Measurements from ENCODE around the gene ARID5B. TPM values are rescaled to one million over a fixed set of nuclear protein-coding genes. Genes with fewer than 3 reads are reported as not detected.

ARID5B gene
- total and polyA plus RNA-seq, 2 experiments from 2014 or later = 1.3 to 1.6 TPM

GRCh38 chr10:61892961-61893360, 8.5 kb upstream of the ARID5B start:
- H3K79me2 ChIP-seq (replicated peaks; ENCODE audit: insufficient read depth) = no peaks in the 10 kb centered on the region
- ATAC-seq (no peak), DNase-seq (ENCODE audit: low spot score) (no peak)
- H3K9me2 ChIP-seq (ENCODE audit: insufficient read depth) = peaks cover 4% of the 10 kb centered on the region; the same call in 1 of the 2 replicates
- H3K36me3 Mint-ChIP-seq (ENCODE audit: low read depth) = no peaks in the 10 kb centered on the region
- H3K4me3 Mint-ChIP-seq = no peak overlapping the region
- H2AFZ ChIP-seq = no peak overlapping the region
- TF ChIP-seq ZNF462 (CRISPR knock-in tag; IDR thresholded peaks at IDR 0.05) = no peak
- no peak for TF ChIP-seq ETS1 (IDR thresholded peaks at IDR 0.05)
- TF ChIP-seq NANOG (IDR thresholded peaks at IDR 0.05; ENCODE audit: borderline replicate concordance) = no peak
- no peak for TF ChIP-seq CTCF (conservative IDR thresholded peaks at IDR 0.05; ENCODE audit: low read depth in 2 of 2)
- TF ChIP-seq REST (IDR thresholded peaks at IDR 0.05; ENCODE audit: unreplicated experiment) = no peak
- no peak for TF ChIP-seq EZH2 (IDR thresholded peaks at IDR 0.05; ENCODE audit: low read depth, unreplicated experiment)
- no peak for TF ChIP-seq EZH2phosphoT487 (IDR thresholded peaks at IDR 0.05; ENCODE audit: unreplicated experiment)
- TF ChIP-seq ZNF331 (CRISPR knock-in tag; IDR thresholded peaks at IDR 0.05; ENCODE audit: low read depth) = no peak
- H3K27ac ChIP-seq (ENCODE audit: low read depth) = no peak overlapping the region
- H3K4me2 ChIP-seq = no peak overlapping the region
- no peak overlapping the region for H3K27ac Mint-ChIP-seq
- no peaks in the 10 kb centered on the region for H3F3A ChIP-seq (replicated peaks; ENCODE audit: low read depth)
- peaks cover 10% of the 10 kb centered on the region for H3K27me3 ChIP-seq (ENCODE audit: insufficient read depth)
- peaks cover 11% of the 10 kb centered on the region for H3K4me1 Mint-ChIP-seq
- no peaks in the 10 kb centered on the region for H3K9me3 Mint-ChIP-seq
- H4K20me1 ChIP-seq (replicated peaks; ENCODE audit: insufficient read depth) = no peaks in the 10 kb centered on the region
- H3K27me3 Mint-ChIP-seq (ENCODE audit: insufficient read depth, low read depth, poor library complexity) = peaks cover 13% of the 10 kb centered on the region
- H3K36me3 ChIP-seq (ENCODE audit: insufficient read depth) = no peaks in the 10 kb centered on the region
- H3K4me1 ChIP-seq (ENCODE audit: insufficient read depth) = peaks cover 6% of the 10 kb centered on the region
- H3K4me3 ChIP-seq = no peak overlapping the region

Data from GM23338 (cell line).